GM23248 (cell line): ENCODE data around the gene HMGN2.

Experiments used
- EZH2 ChIP-seq: fragments of 200-600 bp; sonication (generic); IDR thresholded peaks from 2 replicates; pipeline ENCODE4 v1.6.1; 2018; ENCODE audit warnings: antibody characterized with exemption, mild to moderate bottlenecking; ENCODE audit not compliant: insufficient read depth, poor library complexity, severe bottlenecking
- EZH2phosphoT487 ChIP-seq: fragments of 200-600 bp; sonication (generic); IDR thresholded peaks from 2 replicates; pipeline ENCODE4 v1.6.1; 2018; ENCODE audit warnings: antibody characterized with exemption, moderate library complexity, mild to moderate bottlenecking, low read depth; ENCODE audit not compliant: insufficient read depth

GRCh38 chr1:26476958-26477357 lies 4.7 kb downstream of the HMGN2 start:
- TF ChIP-seq EZH2 (no peak), EZH2phosphoT487 (no peak)
